GM18951 (cell line): ENCODE data around the gene CALHM5.

Experiments
- POLR2A ChIP-seq: IDR thresholded peaks from 4 replicates; pipeline ENCODE4 v1.6.1; 2011; ENCODE audit warnings: mild to moderate bottlenecking; ENCODE audit not compliant: insufficient read length, insufficient read depth; ENCODE audit errors: extremely low read depth
- in situ Hi-C: fragments of 300-500 bp; cut with MboI; formaldehyde crosslinking; loops from one replicate; pipeline ENCODE4 v1.12.0; 2022; ENCODE audit warnings: low sequenced_read_pairs, mixed read lengths, inconsistent platforms; ENCODE audit not compliant: unreplicated experiment

Gene CALHM5

GRCh38 chr6:116543149-116543548 is 31.7 kb downstream of the CALHM5 start:
- TF ChIP-seq POLR2A, result no peak
- in situ Hi-C loops, result no loop called here

GRCh38 chr6:116545651-116546050 is 34.2 kb downstream of the CALHM5 start, which contains the start of gene TRAPPC3L:
Gene TRAPPC3L (minus strand): TSS chr6:116545684. CDS start chr6:116545514, 170 bp downstream.
- in situ Hi-C loops, result no loop called here
- no peak for TF ChIP-seq POLR2A

GRCh38 chr6:116547358-116547757 is 35.9 kb downstream of the CALHM5 start:
- in situ Hi-C loops, result no loop called here
- TF ChIP-seq POLR2A, result no peak

GRCh38 chr6:116550796-116551195 is 39.4 kb downstream of the CALHM5 start:
- in situ Hi-C loops, result loop anchor here (25.0 kb wide), 1 partner anchor 538 kb away; no protein-coding TSS in a partner anchor
- no peak for TF ChIP-seq POLR2A

- in situ Hi-C loops, result loop anchor here (25.0 kb wide), 1 partner anchor 541 kb away; no protein-coding TSS in a partner anchor
- no peak for TF ChIP-seq POLR2A
Observed at GRCh38 chr6:116553451-116553850, 42.0 kb downstream of the CALHM5 start, which contains the start of gene CALHM4. Gene CALHM4 (plus strand): TSS chr6:116553751. CDS start chr6:116553794, 43 bp downstream.

- TF ChIP-seq POLR2A, result no peak
- in situ Hi-C loops, result loop anchor here (25.0 kb wide), 1 partner anchor 544 kb away; no protein-coding TSS in a partner anchor
Observed at GRCh38 chr6:116556065-116556464, 44.6 kb downstream of the CALHM5 start.

GRCh38 chr6:116556814-116557415 is 45.5 kb downstream of the CALHM5 start:
- in situ Hi-C loops, result loop anchor here (25.0 kb wide), 1 partner anchor 545 kb away; no protein-coding TSS in a partner anchor
- TF ChIP-seq POLR2A, result no peak

- TF ChIP-seq POLR2A, result no peak
- in situ Hi-C loops, result loop anchor here (25.0 kb wide), 1 partner anchor 546 kb away; no protein-coding TSS in a partner anchor
Observed at GRCh38 chr6:116557893-116558292, 46.5 kb downstream of the CALHM5 start.

GRCh38 chr6:116560130-116560529 is 48.7 kb downstream of the CALHM5 start:
- in situ Hi-C loops, result loop anchor here (25.0 kb wide), 1 partner anchor 548 kb away; no protein-coding TSS in a partner anchor
- no peak for TF ChIP-seq POLR2A

GRCh38 chr6:116561377-116562018 is 50.1 kb downstream of the CALHM5 start:
- TF ChIP-seq POLR2A, result no peak
- in situ Hi-C loops, result loop anchor here (25.0 kb wide), 1 partner anchor 549 kb away; no protein-coding TSS in a partner anchor

- in situ Hi-C loops, result loop anchor here (25.0 kb wide), 1 partner anchor 550 kb away; no protein-coding TSS in a partner anchor
- no peak for TF ChIP-seq POLR2A
Observed at GRCh38 chr6:116562019-116562403, 50.6 kb downstream of the CALHM5 start.

- no peak for TF ChIP-seq POLR2A
- in situ Hi-C loops, result loop anchor here (25.0 kb wide), 1 partner anchor 550 kb away; no protein-coding TSS in a partner anchor
Observed at GRCh38 chr6:116562614-116563013, 51.2 kb downstream of the CALHM5 start.

GRCh38 chr6:116563830-116564229 is 52.4 kb downstream of the CALHM5 start:
- in situ Hi-C loops, result loop anchor here (25.0 kb wide), 1 partner anchor 552 kb away; no protein-coding TSS in a partner anchor
- TF ChIP-seq POLR2A, result no peak

- in situ Hi-C loops, result loop anchor here (25.0 kb wide), 1 partner anchor 552 kb away; no protein-coding TSS in a partner anchor
- TF ChIP-seq POLR2A, result no peak
Observed at GRCh38 chr6:116564311-116564710, 52.9 kb downstream of the CALHM5 start.
